GM21526 (cell line): ENCODE data around the gene BUD31.
"Not testable (repeated sequence)": the region's sequence is repeated elsewhere in the genome, so short reads cannot be mapped to it uniquely, and the experiment has no call there.

Experiments used
- ATAC-seq: cut with Tn5 transposase; IDR thresholded peaks from one replicate; pipeline ENCODE4 v1.9.1; 2021; ENCODE audit warnings: moderate library complexity; ENCODE audit not compliant: unreplicated experiment, low FRiP score

BUD31 gene

GRCh38 chr7:99380032-99380822 is 28.5 kb upstream of the BUD31 start:
- peak; percentile 43 for ATAC-seq

DNA sequence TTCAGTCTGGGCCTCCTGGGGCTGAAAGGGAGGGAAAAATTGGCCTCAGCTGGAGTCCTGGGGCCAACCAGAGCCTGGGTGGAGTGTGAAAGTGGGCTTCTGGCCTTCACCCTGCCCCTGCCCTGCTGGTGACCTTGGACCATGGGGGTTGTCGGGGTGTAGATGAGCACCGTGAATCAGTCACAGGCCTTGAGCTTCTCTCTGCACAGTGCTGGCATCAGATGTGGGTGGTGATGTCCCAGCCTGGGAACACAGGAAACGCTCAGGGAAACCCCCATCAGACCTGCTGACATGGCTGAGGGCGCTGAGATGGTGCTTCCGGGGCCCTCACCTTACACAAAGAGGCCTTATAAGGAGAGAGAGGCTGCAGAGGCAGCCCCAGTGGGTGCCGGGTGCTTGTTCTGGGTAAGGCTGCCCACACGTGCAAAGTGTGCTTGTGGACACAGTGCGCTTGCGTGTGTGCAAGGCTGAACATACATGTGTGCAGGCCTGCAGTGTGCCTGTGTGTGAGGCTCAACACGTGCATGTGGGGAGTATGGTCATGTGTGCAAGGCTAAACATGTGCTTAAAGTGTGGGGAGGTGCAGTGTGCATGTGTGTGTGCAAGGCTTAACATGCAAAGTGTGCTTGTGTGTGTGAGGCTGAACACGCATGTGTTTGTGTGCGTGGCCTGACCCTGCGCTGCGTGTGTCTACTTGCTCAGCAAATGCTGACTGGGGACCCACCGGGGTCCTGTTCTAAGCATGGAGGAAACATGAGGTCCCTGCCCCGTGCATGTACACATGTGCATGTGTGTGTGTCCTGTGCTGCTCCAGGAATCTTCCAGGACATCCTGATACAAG is 27.7 kb upstream of the BUD31 start:
- ATAC-seq = peak; percentile 65

GRCh38 chr7:99381664-99382075 is 27.1 kb upstream of the BUD31 start:
- no peak for ATAC-seq

DNA sequence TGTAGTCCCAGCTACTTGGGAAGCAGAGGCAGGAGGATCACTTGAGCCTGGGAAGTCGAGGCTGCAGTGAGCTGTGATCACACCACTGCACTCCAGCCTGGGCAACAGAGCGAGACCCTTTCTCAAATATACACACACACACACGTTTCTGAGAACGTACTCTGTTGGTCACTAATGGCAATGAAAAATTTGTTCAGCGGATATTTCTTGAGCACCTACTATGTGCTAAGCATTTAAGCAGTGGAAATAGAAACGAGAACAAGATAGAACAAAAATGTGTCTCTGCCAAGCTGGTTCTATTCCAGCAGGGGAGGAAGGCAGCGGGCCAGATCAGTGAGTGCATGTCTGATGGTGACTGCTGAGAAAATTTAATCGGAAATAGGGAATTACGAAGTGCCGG is 25.6 kb upstream of the BUD31 start:
- no peak for ATAC-seq

- no peak for ATAC-seq
These were observed 24.9 kb upstream of the BUD31 start for GRCh38 chr7:99383791-99384370.

DNA sequence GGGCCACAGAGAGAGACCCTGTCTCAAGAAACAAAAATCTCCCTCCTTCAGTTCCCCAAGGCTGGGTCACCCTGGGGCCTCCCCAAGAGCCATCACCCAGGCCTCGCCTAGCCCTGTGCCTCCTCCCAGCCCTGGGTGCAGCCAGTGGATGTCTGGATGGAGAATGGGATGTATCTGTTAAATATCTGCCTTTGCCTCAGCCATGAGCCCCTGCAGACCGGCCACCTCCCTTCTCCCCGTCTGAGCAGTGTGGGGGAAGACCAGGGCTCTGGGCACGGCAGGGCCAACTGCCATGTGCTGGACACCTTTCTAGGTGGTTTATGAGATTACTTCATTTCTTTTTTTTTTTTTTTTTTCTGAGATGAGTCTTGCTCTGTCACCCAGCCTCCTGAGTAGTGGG is 24.2 kb upstream of the BUD31 start:
- ATAC-seq = no peak

GRCh38 chr7:99385564-99385963 is 23.2 kb upstream of the BUD31 start:
- no peak for ATAC-seq

DNA sequence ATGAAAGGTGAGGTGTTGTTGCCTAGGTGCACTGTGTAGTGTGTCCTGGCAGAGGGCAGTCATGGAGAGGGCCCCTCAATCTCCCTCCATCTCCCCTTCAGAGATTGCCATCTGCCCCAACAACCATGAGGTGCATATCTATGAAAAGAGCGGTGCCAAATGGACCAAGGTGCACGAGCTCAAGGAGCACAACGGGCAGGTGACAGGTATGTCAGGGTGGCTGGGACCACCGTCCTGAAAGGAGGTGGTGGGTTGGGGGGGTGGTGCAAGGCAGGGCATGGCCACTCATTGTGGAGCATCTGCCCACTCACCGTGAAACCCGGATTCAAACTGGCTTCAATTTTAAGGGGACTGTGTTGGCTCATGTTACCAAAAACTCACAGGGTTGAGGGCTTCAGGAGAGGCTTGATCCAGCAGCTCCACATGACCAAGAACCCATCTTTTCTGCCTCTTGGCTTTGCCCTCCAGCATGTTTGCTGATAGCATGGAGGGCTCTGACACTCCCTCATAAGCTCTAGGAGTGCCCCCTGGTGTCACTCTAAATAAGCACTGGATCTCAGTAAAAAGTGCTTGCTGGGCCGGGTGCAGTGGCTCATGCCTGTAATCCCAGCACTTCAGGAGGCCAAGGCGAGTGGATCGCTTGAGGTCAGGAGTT is 22.1 kb upstream of the BUD31 start:
- ATAC-seq = no peak

GRCh38 chr7:99387239-99387635 is 21.5 kb upstream of the BUD31 start:
- ATAC-seq = not testable (repeated sequence)

GRCh38 chr7:99387912-99388311 is 20.9 kb upstream of the BUD31 start:
- no peak for ATAC-seq

DNA sequence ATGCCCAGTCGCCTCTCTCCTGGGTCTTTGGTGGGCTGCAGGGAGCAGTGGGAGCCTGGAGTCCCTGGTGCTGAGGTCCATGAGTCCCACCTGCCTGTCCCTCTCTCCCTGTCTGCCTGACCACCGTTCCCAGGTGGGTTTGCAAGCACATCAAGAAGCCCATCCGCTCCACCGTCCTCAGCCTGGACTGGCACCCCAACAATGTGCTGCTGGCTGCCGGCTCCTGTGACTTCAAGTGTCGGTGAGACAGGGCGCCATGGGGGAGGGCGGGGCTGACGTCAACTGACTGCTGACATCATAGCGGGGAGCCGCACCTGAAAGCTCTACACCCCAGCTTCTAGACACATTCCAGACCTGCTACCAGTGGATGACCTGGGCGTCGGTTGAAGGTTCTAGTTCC is 19.0 kb upstream of the BUD31 start:
- ATAC-seq = no peak

DNA sequence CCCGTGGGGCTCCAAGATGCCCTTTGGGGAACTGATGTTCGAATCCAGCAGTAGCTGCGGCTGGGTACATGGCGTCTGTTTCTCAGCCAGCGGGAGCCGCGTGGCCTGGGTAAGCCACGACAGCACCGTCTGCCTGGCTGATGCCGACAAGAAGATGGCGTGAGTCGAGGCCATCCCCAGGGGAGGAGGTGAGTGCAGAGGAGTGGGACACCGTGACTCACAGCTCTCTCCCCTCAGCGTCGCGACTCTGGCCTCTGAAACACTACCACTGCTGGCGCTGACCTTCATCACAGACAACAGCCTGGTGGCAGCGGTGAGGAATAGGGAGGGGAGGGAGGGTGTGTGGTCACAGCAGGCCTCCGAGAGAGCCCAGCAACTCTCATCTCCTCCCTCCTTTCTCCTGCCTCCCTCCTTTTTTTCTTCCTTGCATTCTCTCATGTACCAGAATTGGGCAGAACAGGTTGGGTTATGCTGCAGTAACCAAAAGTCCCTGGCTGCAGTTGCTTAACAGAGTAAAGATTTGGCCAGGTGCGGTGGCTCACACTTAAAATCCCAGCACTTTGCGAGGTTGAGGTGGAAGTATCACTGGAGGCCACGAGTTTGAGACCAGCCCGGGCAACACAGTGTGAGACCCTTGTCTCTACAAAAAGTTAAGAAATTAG is 17.7 kb upstream of the BUD31 start:
- ATAC-seq = no peak

DNA sequence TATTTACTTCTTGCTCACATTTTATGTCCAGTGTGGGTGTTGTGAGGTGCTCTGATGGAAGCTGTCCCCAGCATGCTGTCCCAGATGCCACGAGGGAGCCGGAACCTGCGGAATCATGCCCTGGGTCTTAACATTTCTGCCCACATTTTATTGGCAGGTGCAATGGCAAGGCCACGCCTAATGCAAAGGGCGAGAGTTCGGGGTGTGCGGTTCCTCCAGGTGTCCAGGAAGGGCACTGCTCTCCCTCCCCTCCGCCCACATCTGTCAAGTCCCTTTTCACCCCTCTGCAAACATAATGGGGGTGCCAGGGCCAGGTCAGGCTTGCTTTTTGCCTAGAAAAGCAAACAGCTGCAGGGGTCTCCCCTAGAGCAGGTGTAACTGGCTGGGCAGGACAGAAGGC is 16.7 kb upstream of the BUD31 start:
- no peak for ATAC-seq

GRCh38 chr7:99392659-99393354 is 16.0 kb upstream of the BUD31 start:
- no peak for ATAC-seq

DNA sequence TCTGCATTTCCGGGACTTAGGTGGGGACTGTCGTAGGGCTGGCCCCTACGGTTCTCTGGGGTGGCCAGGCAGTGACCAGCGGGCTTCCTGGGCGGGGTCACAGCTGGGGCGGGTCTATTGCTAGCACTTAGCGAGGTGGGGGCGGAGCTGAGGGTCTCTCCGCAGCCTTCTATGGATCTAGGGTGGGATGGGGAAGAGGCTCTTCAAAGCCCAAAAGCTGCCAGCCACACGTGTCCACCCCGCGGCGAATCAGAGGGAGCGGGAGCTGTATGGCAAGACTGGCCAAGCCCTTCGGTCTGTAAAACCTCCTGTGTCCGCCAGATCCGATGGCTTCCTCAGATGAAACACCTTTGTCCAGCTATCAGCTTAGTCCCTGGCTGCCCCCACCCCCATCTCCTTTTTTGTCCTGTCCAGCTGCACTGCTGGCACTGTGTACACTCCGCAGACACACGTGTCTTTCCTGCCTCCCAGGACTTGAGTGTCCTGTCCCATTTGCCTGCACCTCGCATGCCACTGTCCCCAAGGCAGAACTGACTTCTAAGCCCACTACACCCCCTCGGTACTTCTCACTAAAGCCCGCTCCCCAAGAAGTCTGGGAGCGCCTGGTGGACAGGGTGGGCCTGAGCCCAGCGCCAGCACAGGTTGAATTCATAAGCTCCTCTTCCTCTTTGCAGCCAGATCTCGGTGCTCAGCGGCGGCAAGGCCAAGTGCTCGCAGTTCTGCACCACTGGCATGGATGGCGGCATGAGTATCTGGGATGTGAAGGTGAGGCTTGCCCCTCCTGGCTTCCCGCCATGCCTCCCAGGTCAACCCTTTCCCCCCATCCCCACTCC is 15.2 kb upstream of the BUD31 start:
- no peak for ATAC-seq

- ATAC-seq = no peak
These were observed 14.6 kb upstream of the BUD31 start for GRCh38 chr7:99394188-99394502.

GRCh38 chr7:99395616-99396327 is 13.0 kb upstream of the BUD31 start:
- ATAC-seq = no peak

GRCh38 chr7:99396418-99397296 is 12.1 kb upstream of the BUD31 start:
- ATAC-seq = no peak
